HCT116 (cell line): ENCODE data around the gene COPS7B. TPM values are rescaled to one million over a fixed set of nuclear protein-coding genes. Genes with fewer than 3 reads are reported as not detected.

Experiments
- ATAC-seq: fragments of 200-7000 bp; cut with Tn5 transposase; 2 replicates; pipeline ENCODE4 v1.9.1; 2020; ENCODE audit warnings: mild to moderate bottlenecking, moderate library complexity
- BruUV-seq: library from RNA; stranded (reverse); fragments of 400-500 nt; replicated peaks from 2 replicates; lab custom pipeline; 2021; lab: Mats Ljungman, UMichigan
- CTCF ChIA-PET: fragments of 300-600 bp; sonication (Branson Sonifier 250); formaldehyde crosslinking; loops from one replicate; lab custom pipeline; 2021; ENCODE audit warnings: antibody characterized with exemption; lab: Charles Lee
- POLR2A ChIA-PET: fragments of 300-600, 350-600 bp; sonication (Branson Sonifier 250); formaldehyde crosslinking; loops from one replicate; lab custom pipeline; 2021; ENCODE audit warnings: antibody characterized with exemption; lab: Charles Lee
- RAD21 ChIA-PET, 2 experiments: fragments of 300-600 bp; sonication (Branson Sonifier 250); formaldehyde crosslinking; loops; one replicate each; lab custom pipeline; 2023; ENCODE audit warnings: low total read pairs in 2 of 2; ENCODE audit not compliant: uncharacterized antibody in 2 of 2, unreplicated experiment in 2 of 2, low non-redundant PET in 1 of 2; lab: Charles Lee
- DNase-seq: peaks from one replicate; pipeline ENCODE4 v3.0.0-alpha.2; 2010; ENCODE audit warnings: low read depth, low spot score
- H2AFZ ChIP-seq: fragments of 200-600 bp; shearing (Covaris generic), sonication (generic); 2 replicates; pipeline ENCODE4 v1.6.1; 2017; ENCODE audit warnings: low read depth, mixed run types, mixed read lengths, antibody characterized with exemption, low read length; ENCODE audit not compliant: poor library complexity, severe bottlenecking
- H3K27ac ChIP-seq: 2 replicates; pipeline ENCODE4 v1.5.1; 2012; ENCODE audit warnings: low read depth, low read length
- H3K27me3 ChIP-seq: fragments of 200-600 bp; sonication (generic); 2 replicates; pipeline ENCODE4 v1.6.1; 2016; ENCODE audit warnings: mixed run types, low read length, mixed read lengths; ENCODE audit not compliant: insufficient read depth
- H3K36me3 ChIP-seq, 2 experiments: fragments of 200-500 bp in 1 of 2; fragments of 200-600 bp in 1 of 2; sonication (Bioruptor generic) in 1 of 2; sonication (generic) in 1 of 2; 2 replicates each; pipeline versions ENCODE4 v1.5.1 to v1.6.1; 2014 to 2016; ENCODE audit warnings: low read length in 2 of 2, inconsistent platforms in 1 of 2, mixed read lengths in 1 of 2, mixed run types in 1 of 2; ENCODE audit not compliant: insufficient read depth in 2 of 2, control insufficient read depth in 1 of 2
- H3K4me1 ChIP-seq, 2 experiments: fragments of 200-600 bp in 1 of 2; sonication (generic) in 1 of 2; 2 replicates each; pipeline versions ENCODE4 v1.5.1 to v1.6.1; 2012 to 2017; ENCODE audit warnings: low read length in 2 of 2, inconsistent platforms in 1 of 2, mild to moderate bottlenecking in 1 of 2, mixed read lengths in 1 of 2, mixed run types in 1 of 2, moderate library complexity in 1 of 2; ENCODE audit not compliant: insufficient read depth in 2 of 2, control insufficient read depth in 1 of 2
- H3K4me2 ChIP-seq: fragments of 200-600 bp; sonication (generic); 2 replicates; pipeline ENCODE4 v1.6.1; 2017; ENCODE audit warnings: mixed run types, low read length, mixed read lengths
- H3K4me3 ChIP-seq, 2 experiments: fragments of 200-600 bp in 1 of 2; sonication (generic) in 1 of 2; replicated peaks in 1 of 2; 2 replicates each; pipeline ENCODE4 v1.5.1; 2011 to 2016; ENCODE audit warnings: low read length in 2 of 2, control low read depth in 1 of 2, low read depth in 1 of 2, mild to moderate bottlenecking in 1 of 2, mixed read lengths in 1 of 2, mixed run types in 1 of 2
- H3K79me2 ChIP-seq: fragments of 200-600 bp; sonication (generic); 2 replicates; pipeline ENCODE4 v1.6.1; 2017; ENCODE audit warnings: mild to moderate bottlenecking, mixed run types, low read length, moderate library complexity, mixed read lengths; ENCODE audit not compliant: insufficient read depth
- H3K9ac ChIP-seq: fragments of 200-600 bp; sonication (generic); 2 replicates; pipeline ENCODE4 v1.6.1; 2016; ENCODE audit warnings: low read length, mixed read lengths
- H3K9me2 ChIP-seq: fragments of 200-600 bp; sonication (generic), shearing (Covaris generic); 2 replicates; pipeline ENCODE4 v1.6.1; 2017; ENCODE audit warnings: mixed run types, mild to moderate bottlenecking, moderate library complexity; ENCODE audit not compliant: insufficient read depth
- H3K9me3 ChIP-seq, 2 experiments: fragments of 200-500 bp in 1 of 2; fragments of 200-600 bp in 1 of 2; sonication (Bioruptor generic) in 1 of 2; sonication (generic) in 1 of 2; 2 replicates each; pipeline ENCODE4 v1.6.1; 2014 to 2017; ENCODE audit warnings: low read length in 2 of 2, mixed read lengths in 2 of 2, inconsistent platforms in 1 of 2, low read depth in 1 of 2, mild to moderate bottlenecking in 1 of 2, mixed run types in 1 of 2, moderate library complexity in 1 of 2; ENCODE audit not compliant: control insufficient read depth in 1 of 2, insufficient read depth in 1 of 2
- H4K20me1 ChIP-seq: fragments of 200-600 bp; sonication (generic), shearing (Covaris generic); 2 replicates; pipeline ENCODE4 v1.6.1; 2017; ENCODE audit warnings: mixed run types, mild to moderate bottlenecking, moderate library complexity; ENCODE audit not compliant: insufficient read depth
- ATF3 ChIP-seq: IDR thresholded peaks from 2 replicates; pipeline ENCODE4 v1.6.1; 2012
- CEBPB ChIP-seq: IDR thresholded peaks from 2 replicates; pipeline ENCODE4 v1.6.1; 2012; ENCODE audit warnings: low read depth
- CTCF ChIP-seq, 3 experiments: fragments of 200-600 bp in 1 of 3; sonication (generic) in 1 of 3; IDR thresholded peaks in 2 of 3; conservative IDR thresholded peaks in 1 of 3; 2 replicates each; pipeline ENCODE4 v1.5.1; 2012 to 2017; ENCODE audit warnings: low read depth in 2 of 3, low read length in 2 of 3, antibody characterized with exemption in 1 of 3, borderline replicate concordance in 1 of 3, control low read depth in 1 of 3, mild to moderate bottlenecking in 1 of 3, mixed read lengths in 1 of 3, mixed run types in 1 of 3, moderate library complexity in 1 of 3; ENCODE audit not compliant: insufficient read depth in 1 of 3
- EGR1 ChIP-seq: IDR thresholded peaks from 2 replicates; pipeline ENCODE4 v1.6.1; 2012; ENCODE audit warnings: low read depth
- EZH2phosphoT487 ChIP-seq: fragments of 200-600 bp; IDR thresholded peaks from 2 replicates; pipeline ENCODE4 v1.6.1; 2018; ENCODE audit warnings: antibody characterized with exemption, borderline replicate concordance
- JUND ChIP-seq: IDR thresholded peaks from 2 replicates; pipeline ENCODE4 v1.6.1; 2012
- MAX ChIP-seq: IDR thresholded peaks from 2 replicates; pipeline ENCODE4 v1.6.1; 2012
- POLR2A ChIP-seq: IDR thresholded peaks from 2 replicates; pipeline ENCODE4 v1.7.0; 2011; ENCODE audit warnings: borderline replicate concordance; ENCODE audit not compliant: insufficient read depth, insufficient read length; ENCODE audit errors: extremely low read depth
- POLR2AphosphoS5 ChIP-seq: IDR thresholded peaks from 2 replicates; pipeline ENCODE4 v1.6.1; 2011; ENCODE audit warnings: mild to moderate bottlenecking, low read depth, low read length, moderate library complexity
- REST ChIP-seq: IDR thresholded peaks from 2 replicates; pipeline ENCODE4 v1.6.1; 2012; ENCODE audit warnings: low read depth
- SIN3A ChIP-seq: IDR thresholded peaks from 2 replicates; pipeline ENCODE4 v1.6.1; 2012; ENCODE audit warnings: low read depth
- SRF ChIP-seq: IDR thresholded peaks from 2 replicates; pipeline ENCODE4 v1.6.1; 2012; ENCODE audit warnings: low read depth
- TCF7L2 ChIP-seq: IDR thresholded peaks from 2 replicates; pipeline ENCODE4 v1.7.0; 2011; ENCODE audit warnings: borderline replicate concordance, inconsistent platforms; ENCODE audit not compliant: insufficient read depth, insufficient read length; ENCODE audit errors: extremely low read depth
- ZFX ChIP-seq: fragments of 450-650 bp; IDR thresholded peaks from 2 replicates; pipeline ENCODE4 v1.6.1; 2017
- ZNF274 ChIP-seq: fragments of 200-500 bp; sonication (Bioruptor generic); IDR thresholded peaks from 2 replicates; pipeline ENCODE4 v1.6.1; 2014; ENCODE audit warnings: mild to moderate bottlenecking, low read depth, low read length, inconsistent platforms
- intact Hi-C: fragments of 100-400 bp; cut with micrococcal nuclease; formaldehyde crosslinking; loops from 2 replicates; pipeline ENCODE4 v1.10.0; 2022
- total RNA-seq: library from RNA; stranded (reverse); gene quantifications from one replicate; pipeline ENCODE4 v1.2.1, GENCODE V29; 2021; ENCODE audit not compliant: unreplicated experiment

The COPS7B gene
- total RNA-seq, 1 experiment from 2014 or later = 52.9 TPM

GRCh38 chr2:231785413-231785812 is 832 bp upstream of the COPS7B start:
- Histone ChIP-seq H3K4me2 (peak overlapping the region; percentile 84), H3K4me1 (peaks cover 11 to 24% of the 10 kb centered on the region in 2 experiments), H2AFZ (no peak overlapping the region), H3K36me3 (peaks cover 4 to 14% of the 10 kb centered on the region in 2 experiments; a peak in 3 of 4 replicates), H4K20me1 (no peaks in the 10 kb centered on the region), H3K9me2 (no peaks in the 10 kb centered on the region), H3K9ac (peak overlapping the region; percentile 65), H3K27ac (no peak overlapping the region), H3K9me3 (no peaks in the 10 kb centered on the region), H3K79me2 (peaks cover 50% of the 10 kb centered on the region), H3K27me3 (no peaks in the 10 kb centered on the region), H3K4me3 (peak overlapping the region; percentile 87 to 95)
- ChIA-PET POLR2A (no interaction called here), RAD21 (interaction anchor here in 1 of 2 experiments (0.5 kb wide), 1 partner anchor 233 kb away, joined by 3 read pairs; no protein-coding TSS in a partner anchor), CTCF (interaction anchor here (1.1 kb wide), 1 partner anchor 15 kb away, joined by 3 read pairs; no protein-coding TSS in a partner anchor)
- no TSS peak for BruUV-seq
- DNase-seq = no peak
- no peak for TF ChIP-seq POLR2AphosphoS5
- no peak for TF ChIP-seq EGR1
- TF ChIP-seq SRF = no peak
- no peak for TF ChIP-seq SIN3A
- TF ChIP-seq CTCF (IDR thresholded peaks at IDR 0.05 in 2 of 3, conservative IDR thresholded peaks at IDR 0.05 in 1 of 3; ENCODE audit: borderline replicate concordance in 1 of 3, insufficient read depth in 1 of 3, low read depth in 2 of 3, low read length in 2 of 3) = no peak
- TF ChIP-seq MAX = no peak
- no peak for TF ChIP-seq JUND
- no peak for TF ChIP-seq TCF7L2
- no peak for TF ChIP-seq ZNF274
- TF ChIP-seq ZFX = no peak
- no peak for TF ChIP-seq REST
- TF ChIP-seq POLR2A = no peak
- no peak for TF ChIP-seq ATF3
- TF ChIP-seq CEBPB = no peak
- TF ChIP-seq EZH2phosphoT487 = no peak
- ATAC-seq = no peak
- intact Hi-C loops = loop anchor here (5.0 kb wide), 2 partner anchors 108 to 173 kb away; no protein-coding TSS in a partner anchor
